Measurements from ENCODE around the gene TLX1.
"Not testable (repeated sequence)": the region's sequence is repeated elsewhere in the genome, so short reads cannot be mapped to it uniquely, and the experiment has no call there.

Gene TLX1

GRCh38 chr10:101154506-101154905, 23.4 kb downstream of the TLX1 start:
- not testable (repeated sequence) for DNase-seq

DNA sequence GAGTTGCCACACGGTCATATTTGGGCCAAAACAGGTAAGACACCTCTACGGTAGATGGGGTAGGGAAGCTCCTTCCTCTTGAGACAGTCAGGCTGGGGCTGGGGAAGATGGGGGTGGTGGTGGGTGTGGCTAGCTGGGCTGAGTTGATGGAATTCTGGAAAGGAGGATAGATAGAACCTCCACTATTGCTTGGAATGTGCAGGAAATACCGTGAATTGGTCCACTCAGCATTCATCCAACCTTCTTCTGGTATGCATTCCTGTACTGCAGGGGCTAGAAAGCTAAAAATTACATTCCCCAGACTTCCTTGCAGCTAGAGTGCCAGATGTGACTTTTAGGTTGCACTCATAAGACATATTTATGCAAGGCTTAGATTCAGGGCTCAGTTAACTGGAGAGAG, 24.8 kb downstream of the TLX1 start:
- no peak for DNase-seq

DNA sequence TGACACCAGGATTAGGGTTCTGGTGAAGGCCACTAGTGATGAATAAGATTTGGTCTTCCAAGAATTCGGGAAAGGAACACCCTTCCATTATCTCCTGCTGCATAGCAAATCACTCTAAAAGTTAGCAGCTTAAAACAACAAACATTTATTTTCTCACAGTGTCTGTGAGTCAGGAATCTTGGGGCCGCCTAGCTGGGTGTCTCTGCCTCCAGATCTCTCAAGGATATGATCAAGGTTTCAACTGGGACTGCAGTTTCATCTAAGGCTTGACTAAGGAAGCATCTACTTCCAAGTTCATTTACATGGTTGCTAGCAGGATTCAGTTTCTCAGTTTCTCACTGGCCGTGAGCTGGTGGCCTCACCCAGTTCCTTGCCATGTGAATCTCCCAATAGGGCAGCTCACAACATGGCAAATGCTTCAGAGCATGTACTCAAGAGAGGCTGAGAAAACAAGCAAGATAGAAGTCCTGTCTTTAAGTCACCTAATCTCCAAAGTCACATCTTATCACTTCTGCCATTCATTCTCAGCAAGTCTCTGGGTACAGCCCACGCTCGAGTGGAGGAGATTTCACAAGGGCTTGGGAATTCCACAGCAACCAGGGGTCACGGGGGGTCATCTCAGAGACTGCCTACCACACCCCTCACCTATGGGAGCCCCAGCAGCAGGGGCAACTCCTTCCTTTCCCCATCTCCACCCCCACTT, 26.8 kb downstream of the TLX1 start:
- DNase-seq, result no peak

GRCh38 chr10:101158459-101159058, 27.5 kb downstream of the TLX1 start:
- no peak for DNase-seq

DNA sequence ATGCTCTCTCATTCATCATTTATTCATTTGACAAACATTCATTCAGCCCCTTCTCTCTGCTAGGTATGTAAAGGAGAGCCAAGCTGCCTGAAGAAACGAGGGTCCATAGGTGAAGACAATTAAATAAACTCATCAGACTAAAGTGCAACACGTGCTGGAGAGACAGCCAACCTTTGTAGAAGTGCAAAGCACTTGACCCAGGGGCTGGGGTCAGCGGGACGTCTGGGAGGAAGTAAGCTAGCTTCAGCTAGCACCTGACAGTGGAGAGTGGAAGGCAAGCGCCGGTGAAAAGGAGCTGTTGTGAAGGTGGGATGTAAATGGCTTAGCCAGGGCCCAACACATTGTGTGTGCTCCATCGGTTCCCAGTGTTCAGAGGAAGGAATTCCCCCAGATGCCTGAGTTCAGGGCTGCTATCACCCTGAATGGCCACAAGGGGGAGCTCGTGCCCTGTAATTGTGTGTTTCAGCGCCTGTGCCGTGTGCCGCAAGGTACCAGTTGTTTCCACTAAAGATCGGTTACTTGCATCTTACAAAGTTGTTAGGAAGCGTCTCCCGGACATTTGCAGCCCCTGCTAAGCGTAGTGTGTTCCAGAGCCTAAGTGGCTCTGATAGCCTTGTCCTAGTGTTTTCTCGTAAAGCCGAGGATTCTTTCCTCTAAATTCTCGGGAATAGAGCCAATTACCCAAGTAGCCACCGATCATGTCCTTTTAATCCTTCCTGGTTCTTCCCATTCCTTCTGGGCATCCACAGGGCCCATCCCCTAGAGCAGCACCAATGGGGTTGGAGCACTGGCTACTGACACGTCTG, 30.6 kb downstream of the TLX1 start:
- DNase-seq, result peak; percentile 65

DNA sequence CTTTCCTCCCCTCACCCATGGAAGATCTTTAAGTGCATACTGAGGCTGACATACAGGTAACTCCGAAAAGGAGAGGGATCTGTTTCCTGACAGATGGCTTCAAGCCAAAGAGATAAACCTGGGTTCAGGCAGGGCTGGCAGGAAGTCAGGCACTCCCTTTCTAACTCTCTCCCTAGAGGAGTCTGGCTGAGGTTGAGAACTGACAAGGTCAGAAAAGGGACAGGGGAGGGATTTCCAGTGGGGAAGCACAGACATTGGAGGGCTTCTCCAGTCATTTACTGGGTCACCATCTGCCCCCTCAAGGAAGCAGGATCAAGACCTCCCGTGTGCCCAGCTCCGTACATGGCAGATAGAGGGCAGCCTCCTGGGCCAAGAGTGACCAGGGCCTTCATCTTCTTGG, 31.6 kb downstream of the TLX1 start:
- DNase-seq, result no peak

- DNase-seq, result no peak
These were observed 32.9 kb downstream of the TLX1 start for GRCh38 chr10:101164020-101164419.

DNA sequence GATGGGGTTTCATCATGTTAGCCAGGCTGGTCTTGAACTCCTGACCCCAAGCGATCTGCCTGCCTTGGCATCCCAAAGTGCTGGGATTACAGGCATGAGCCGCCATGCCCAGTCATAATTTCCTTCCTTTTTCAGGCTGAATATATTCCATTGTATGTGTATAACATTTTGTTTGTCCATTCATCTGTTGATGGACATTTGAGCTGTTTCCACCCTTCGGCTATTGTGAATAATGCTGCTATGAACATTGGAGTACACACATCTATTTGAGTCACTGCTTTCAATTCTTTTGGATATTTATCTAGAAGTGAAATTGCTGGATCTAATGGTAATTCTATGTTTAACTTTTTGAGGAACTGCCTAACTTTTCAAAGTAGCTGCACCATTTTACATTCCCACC, 34.6 kb downstream of the TLX1 start:
- DNase-seq, result no peak

DNA sequence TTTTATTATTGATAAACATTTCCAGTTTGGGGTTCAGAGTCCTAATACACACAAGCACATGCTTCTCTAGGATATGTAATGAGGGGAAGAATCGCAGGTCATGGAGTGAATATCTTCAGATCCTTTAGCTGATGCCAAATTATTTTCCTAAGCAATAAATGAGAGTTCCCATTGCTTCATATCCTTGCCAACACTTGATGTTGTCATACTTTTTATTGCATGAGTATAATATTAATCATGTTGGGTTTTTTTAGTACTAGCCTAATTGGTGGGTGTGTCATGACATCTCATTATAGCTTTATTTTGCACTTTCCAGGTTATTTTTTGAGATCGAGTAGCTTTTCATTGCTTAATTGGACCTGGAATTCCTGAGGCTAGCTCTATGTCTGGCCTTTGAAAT, 35.3 kb downstream of the TLX1 start:
- DNase-seq, result no peak

GRCh38 chr10:101172741-101173140, 41.6 kb downstream of the TLX1 start:
- no peak for DNase-seq

DNA sequence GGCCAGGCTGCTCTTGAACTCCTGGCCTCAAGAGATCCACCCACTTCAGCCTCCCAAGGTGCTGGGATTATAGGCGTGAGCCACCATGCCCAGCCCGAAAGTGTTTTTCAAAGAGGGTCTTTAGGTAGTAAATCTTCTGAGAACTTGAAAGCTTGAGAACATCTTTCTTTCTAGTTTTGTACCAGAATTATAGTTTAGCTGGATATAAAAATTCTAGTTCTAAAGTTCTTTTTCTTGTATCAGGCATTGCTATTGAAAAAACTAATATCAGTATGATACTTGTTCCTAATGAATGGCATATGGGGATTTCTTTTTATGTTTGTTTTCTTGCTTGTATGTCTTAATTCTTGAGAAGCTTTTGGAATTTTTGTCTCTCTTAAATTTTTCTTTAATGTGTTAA, 43.2 kb downstream of the TLX1 start:
- no peak for DNase-seq

DNA sequence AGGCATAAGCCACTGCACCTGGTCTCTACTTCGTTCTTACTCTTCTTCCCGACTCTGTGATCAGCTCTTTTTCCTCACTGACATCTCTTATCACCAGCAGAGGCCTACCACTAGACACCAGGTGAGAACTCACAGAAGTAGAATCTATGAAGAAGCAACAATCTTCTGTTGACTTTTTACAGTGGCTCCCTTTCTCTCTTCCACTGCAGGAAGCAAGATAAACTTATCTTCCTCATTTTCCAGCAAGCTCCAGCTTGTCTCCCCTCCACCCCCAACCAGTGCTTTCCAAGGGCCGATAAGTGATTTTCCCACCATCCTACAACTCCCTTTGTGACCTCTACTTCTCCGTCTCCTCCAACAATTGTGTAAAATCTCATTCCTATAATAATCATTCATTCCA, 45.5 kb downstream of the TLX1 start:
- DNase-seq, result no peak

- no peak for DNase-seq
These were observed 51.8 kb downstream of the TLX1 start for GRCh38 chr10:101182936-101183335.

- DNase-seq, result no peak
These were observed 52.5 kb downstream of the TLX1 start for GRCh38 chr10:101183458-101184183.

All from HCEC 1CT (cell line).